Cardiac muscle cell (in vitro differentiated cells and primary cell): ENCODE measurements around the gene EDNRB. TPM values are rescaled to one million over a fixed set of nuclear protein-coding genes. Genes with fewer than 3 reads are reported as not detected.

Experiments
- DNase-seq, 2 donors: peaks; one replicate each; pipeline versions ENCODE4 v3.0.0 to v3.0.0-alpha.2; 2010 to 2017; ENCODE audit warnings: low read depth in 1 of 2, low spot score in 1 of 2
- H3K27ac ChIP-seq: fragments of 200-600 bp; sonication (generic); 2 replicates; pipeline ENCODE4 v1.5.1; 2016
- H3K27me3 ChIP-seq: fragments of 200-600 bp; sonication (generic); 2 replicates; pipeline ENCODE4 v1.6.0; 2016; ENCODE audit warnings: control low read depth
- H3K36me3 ChIP-seq: fragments of 200-600 bp; sonication (generic); 2 replicates; pipeline ENCODE4 v1.5.1; 2016; ENCODE audit warnings: control low read depth
- H3K4me1 ChIP-seq: fragments of 200-600 bp; sonication (generic); 2 replicates; pipeline ENCODE4 v1.8.1; 2017; ENCODE audit warnings: low read depth, mild to moderate bottlenecking, mixed run types
- H3K4me3 ChIP-seq: fragments of 200-600 bp; sonication (generic); 2 replicates; pipeline ENCODE4 v1.5.1; 2016; ENCODE audit warnings: mild to moderate bottlenecking
- H3K9me3 ChIP-seq: fragments of 200-600 bp; sonication (generic); 2 replicates; pipeline ENCODE4 v1.5.1; 2017; ENCODE audit warnings: low read depth, mild to moderate bottlenecking, control low read depth
- CTCF ChIP-seq: IDR thresholded peaks from 2 replicates; pipeline ENCODE4 v1.5.1; 2012; ENCODE audit warnings: low read depth, mild to moderate bottlenecking, low read length
- polyA plus RNA-seq: library from polyadenylated mRNA; unstranded; fragments of >200 nt; fragmentation: Nextera tagmentation; extraction: Ambion mirVana; gene quantifications from 2 replicates; pipeline ENCODE4 v1.2.1, GENCODE V29; 2016
- total RNA-seq: library from RNA; depleted of rRNA; stranded (reverse); fragments of >200 nt; gene quantifications from 2 replicates; pipeline ENCODE4 v1.2.3, GENCODE V29; 2016

The EDNRB gene
- total and polyA plus RNA-seq, 2 experiments from 2014 or later: 3.2 to 8.4 TPM

- Histone ChIP-seq H3K36me3 (no peaks in the 10 kb centered on the region), H3K4me3 (no peak overlapping the region), H3K27me3 (no peaks in the 10 kb centered on the region), H3K4me1 (peaks cover 33% of the 10 kb centered on the region), H3K9me3 (no peaks in the 10 kb centered on the region), H3K27ac (no peak overlapping the region)
- no peak for TF ChIP-seq CTCF
- DNase-seq: no peak
Observed at GRCh38 chr13:77891041-77891440, 27.6 kb downstream of the EDNRB start.

- Histone ChIP-seq H3K27ac (no peak overlapping the region), H3K27me3 (no peaks in the 10 kb centered on the region), H3K4me1 (peaks cover 23% of the 10 kb centered on the region), H3K9me3 (no peaks in the 10 kb centered on the region), H3K36me3 (no peaks in the 10 kb centered on the region), H3K4me3 (no peak overlapping the region)
- no peak for DNase-seq
- no peak for TF ChIP-seq CTCF
Observed at GRCh38 chr13:77883328-77883727, 35.3 kb downstream of the EDNRB start.

- no peaks in the 10 kb centered on the region for H3K36me3 ChIP-seq
- H3K9me3 ChIP-seq: no peaks in the 10 kb centered on the region
- H3K27ac ChIP-seq: no peak overlapping the region
- H3K4me3 ChIP-seq: no peak overlapping the region
- H3K27me3 ChIP-seq: no peaks in the 10 kb centered on the region
- TF ChIP-seq CTCF: no peak
- H3K4me1 ChIP-seq: peaks cover 20% of the 10 kb centered on the region
- DNase-seq: no peak
Observed at GRCh38 chr13:77878190-77878589, 40.4 kb downstream of the EDNRB start.

- Histone ChIP-seq H3K4me3 (no peak overlapping the region), H3K27me3 (no peaks in the 10 kb centered on the region), H3K4me1 (peaks cover 10% of the 10 kb centered on the region), H3K27ac (no peak overlapping the region), H3K36me3 (no peaks in the 10 kb centered on the region), H3K9me3 (no peaks in the 10 kb centered on the region)
- no peak for TF ChIP-seq CTCF
- no peak for DNase-seq
Observed at GRCh38 chr13:77876176-77876575, 42.5 kb downstream of the EDNRB start.

- Histone ChIP-seq H3K4me1 (peaks cover 10% of the 10 kb centered on the region), H3K27me3 (no peaks in the 10 kb centered on the region), H3K4me3 (no peak overlapping the region), H3K36me3 (no peaks in the 10 kb centered on the region), H3K9me3 (no peaks in the 10 kb centered on the region), H3K27ac (no peak overlapping the region)
- no peak for TF ChIP-seq CTCF
- DNase-seq: peak in 1 of 2 donors; percentile 49
Observed at GRCh38 chr13:77874406-77874805, 44.2 kb downstream of the EDNRB start.

- no peaks in the 10 kb centered on the region for H3K27me3 ChIP-seq
- DNase-seq: no peak
- H3K27ac ChIP-seq: no peak overlapping the region
- peaks cover 10% of the 10 kb centered on the region for H3K4me1 ChIP-seq
- TF ChIP-seq CTCF: no peak
- H3K9me3 ChIP-seq: no peaks in the 10 kb centered on the region
- H3K4me3 ChIP-seq: no peak overlapping the region
- no peaks in the 10 kb centered on the region for H3K36me3 ChIP-seq
Observed at GRCh38 chr13:77872995-77873394, 45.6 kb downstream of the EDNRB start.
